ENCODE results near the gene PHKA2.
"Not testable (repeated sequence)": the region's sequence is repeated elsewhere in the genome, so short reads cannot be mapped to it uniquely, and the experiment has no call there.

PHKA2 gene, protein sequence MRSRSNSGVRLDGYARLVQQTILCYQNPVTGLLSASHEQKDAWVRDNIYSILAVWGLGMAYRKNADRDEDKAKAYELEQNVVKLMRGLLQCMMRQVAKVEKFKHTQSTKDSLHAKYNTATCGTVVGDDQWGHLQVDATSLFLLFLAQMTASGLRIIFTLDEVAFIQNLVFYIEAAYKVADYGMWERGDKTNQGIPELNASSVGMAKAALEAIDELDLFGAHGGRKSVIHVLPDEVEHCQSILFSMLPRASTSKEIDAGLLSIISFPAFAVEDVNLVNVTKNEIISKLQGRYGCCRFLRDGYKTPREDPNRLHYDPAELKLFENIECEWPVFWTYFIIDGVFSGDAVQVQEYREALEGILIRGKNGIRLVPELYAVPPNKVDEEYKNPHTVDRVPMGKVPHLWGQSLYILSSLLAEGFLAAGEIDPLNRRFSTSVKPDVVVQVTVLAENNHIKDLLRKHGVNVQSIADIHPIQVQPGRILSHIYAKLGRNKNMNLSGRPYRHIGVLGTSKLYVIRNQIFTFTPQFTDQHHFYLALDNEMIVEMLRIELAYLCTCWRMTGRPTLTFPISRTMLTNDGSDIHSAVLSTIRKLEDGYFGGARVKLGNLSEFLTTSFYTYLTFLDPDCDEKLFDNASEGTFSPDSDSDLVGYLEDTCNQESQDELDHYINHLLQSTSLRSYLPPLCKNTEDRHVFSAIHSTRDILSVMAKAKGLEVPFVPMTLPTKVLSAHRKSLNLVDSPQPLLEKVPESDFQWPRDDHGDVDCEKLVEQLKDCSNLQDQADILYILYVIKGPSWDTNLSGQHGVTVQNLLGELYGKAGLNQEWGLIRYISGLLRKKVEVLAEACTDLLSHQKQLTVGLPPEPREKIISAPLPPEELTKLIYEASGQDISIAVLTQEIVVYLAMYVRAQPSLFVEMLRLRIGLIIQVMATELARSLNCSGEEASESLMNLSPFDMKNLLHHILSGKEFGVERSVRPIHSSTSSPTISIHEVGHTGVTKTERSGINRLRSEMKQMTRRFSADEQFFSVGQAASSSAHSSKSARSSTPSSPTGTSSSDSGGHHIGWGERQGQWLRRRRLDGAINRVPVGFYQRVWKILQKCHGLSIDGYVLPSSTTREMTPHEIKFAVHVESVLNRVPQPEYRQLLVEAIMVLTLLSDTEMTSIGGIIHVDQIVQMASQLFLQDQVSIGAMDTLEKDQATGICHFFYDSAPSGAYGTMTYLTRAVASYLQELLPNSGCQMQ

DNA sequence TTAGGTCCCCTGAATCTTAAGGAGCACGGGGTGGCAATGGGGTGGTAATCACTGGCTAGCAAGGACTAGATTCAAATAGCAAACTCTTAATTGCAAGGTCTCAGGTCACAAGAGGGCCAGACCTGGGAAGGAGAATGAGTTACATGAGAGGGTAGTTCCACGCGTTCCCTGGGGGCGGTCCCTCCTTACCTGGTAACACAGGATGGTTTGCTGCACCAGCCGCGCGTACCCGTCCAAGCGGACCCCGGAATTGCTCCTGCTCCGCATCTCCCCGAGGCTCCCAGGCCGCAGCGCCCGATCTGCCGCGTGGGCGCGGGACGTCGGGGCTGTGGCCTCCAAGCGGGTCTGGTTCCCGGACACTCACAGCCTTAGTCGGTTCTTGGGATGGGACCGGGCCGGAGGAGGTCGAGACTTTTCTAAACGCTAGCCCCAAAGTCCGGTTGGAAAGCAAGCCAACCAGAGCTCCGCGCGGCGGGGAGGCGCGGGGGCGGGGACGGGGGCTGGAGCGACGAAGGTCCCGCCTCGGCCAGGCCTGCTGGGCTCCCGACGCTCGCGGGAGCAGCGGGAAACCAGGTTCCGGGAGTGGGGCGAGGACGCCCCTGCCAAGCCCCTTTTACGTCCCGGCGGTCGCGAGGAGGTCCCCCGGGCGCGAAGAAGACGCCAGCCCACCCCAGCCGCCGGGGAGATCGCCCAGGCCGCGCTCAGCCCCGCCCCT, at the start of gene PHKA2:
PHKA2 (minus strand) TSS at position 449 of the 715 bp plus-strand sequence; CDS start at position 267, 182 bp downstream.
- DNase-seq, result peak; percentile 66

DNA sequence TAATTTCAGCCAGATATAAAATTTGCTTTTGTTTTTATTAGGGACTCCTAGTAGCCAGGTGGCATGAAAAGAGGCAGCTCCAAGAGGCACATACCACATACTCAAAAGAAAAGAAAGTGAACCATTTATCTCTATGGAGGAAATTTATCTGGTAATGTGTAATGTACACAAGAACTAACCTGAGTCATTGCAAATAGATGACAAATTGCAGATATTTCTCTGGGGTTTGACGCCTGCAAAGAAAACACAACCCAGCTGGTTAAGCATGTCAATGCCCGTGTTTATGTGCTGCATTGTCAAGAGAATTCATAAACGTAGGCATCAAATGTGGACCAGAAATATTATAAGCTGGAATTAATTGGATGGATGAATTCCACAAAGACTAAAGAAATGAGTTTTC, 46.9 kb upstream of the PHKA2 start:
- no peak for DNase-seq

DNA sequence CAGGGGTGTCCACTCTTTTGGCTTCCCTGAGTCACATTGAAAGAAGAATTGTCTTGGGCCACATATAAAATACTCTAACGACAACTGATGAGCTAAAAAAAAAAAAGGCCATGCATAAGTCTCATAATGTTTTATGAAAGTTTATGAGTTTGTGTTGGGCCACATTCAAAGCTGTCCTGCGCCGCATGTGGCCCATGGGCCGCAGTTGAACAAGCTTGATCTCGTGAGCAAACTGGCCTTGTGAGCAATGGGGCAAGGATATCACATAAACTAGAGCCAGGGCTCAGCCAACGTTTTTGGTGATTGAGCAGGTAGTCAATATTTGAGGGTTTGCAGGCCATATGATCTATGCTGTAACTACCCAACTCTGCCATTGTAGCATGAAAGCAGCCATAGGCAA, 44.6 kb upstream of the PHKA2 start:
- DNase-seq, result no peak

DNA sequence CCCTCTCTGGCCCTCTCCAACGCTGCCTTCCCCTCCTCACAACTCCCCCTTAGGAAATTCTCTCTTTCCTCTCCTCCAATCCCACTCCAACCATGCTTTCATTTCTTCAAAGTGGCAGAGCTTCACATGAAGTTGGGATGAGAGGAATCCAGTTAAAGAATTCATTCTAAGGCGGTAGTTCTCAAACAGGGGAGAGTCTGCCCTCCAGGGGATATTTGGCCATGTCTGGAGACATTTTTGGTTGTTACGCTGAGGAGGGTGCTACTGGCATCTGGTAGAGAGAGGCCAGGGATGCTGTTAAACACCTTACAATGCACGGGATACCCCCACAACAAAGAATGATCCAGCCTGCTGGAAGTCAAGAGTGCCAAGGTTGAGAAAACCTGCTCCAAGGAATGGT, 40.5 kb upstream of the PHKA2 start:
- DNase-seq, result no peak

DNA sequence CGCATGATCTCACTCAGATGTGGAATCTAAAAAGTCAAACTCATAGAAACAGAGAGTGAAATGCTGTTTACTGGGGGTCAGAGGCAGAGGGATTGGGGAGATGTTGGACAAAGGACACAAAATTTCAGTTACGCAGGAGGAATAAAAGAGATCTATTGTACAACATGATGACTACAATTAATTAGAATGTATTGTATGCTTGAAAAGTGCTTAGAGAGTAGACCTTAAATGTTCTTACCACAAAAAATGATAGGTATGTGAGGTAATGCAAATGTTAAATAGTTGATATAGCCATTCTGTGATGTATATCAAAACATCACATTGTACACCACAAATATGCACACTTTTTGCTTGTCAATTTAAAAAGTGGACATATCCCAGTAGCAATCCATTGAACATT, 36.1 kb upstream of the PHKA2 start:
- DNase-seq, result peak; percentile 11

DNA sequence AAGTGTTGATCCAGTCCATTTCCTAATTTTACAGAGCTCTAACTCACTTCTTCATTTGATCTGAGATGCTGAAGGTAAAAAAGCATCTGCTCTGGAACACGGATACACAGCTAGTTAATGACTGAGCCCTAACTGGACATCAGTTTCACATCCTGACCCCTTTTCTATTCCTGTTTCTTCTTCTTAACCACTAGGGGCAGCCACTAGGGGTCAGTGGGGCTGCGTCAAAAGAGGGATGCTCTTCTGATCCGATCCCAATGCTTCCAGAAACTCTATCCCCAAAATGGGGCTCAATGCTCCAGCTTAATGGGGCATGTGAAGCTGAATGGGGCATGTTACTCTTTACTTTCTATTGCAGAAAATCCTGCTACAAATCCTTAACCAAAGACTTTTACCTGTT, 33.4 kb upstream of the PHKA2 start:
- peak; percentile 15 for DNase-seq

DNA sequence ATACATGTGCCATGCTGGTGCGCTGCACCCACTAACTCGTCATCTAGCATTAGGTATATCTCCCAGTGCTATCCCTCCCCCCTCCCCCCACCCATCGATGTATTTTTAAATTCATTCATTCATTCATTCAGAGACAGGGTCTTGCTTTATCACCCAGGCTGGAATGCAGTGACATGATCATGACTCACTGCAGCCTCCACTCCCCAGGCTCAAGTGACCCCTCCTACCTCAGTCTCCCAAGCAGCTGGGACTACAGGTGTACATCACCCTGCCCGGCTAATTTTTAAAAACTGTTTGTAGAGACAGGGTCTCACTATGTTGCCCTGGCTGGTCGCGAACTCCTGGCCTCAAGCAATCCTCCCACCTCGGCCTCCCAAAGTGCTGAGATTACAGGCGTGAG, 32.7 kb upstream of the PHKA2 start:
- DNase-seq, result peak; percentile 13

DNA sequence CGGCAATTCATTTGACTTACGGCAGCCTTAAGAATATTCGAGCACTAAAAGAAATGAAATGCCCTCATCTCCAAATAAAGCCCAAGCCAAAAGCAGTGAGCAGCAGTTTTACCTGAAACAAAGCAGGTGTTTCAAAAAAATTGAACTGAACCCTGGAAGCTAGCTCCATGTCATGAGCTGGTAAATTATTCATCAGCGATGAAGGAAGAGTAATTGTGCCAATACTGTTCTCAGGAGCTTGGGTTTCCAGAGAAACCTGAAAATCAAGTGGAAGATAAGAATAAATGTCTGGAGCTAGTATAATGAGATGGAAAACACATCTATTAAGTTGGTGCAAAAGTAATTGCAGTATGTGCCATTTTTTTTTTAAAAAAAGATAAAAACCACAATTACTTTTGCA, 24.0 kb upstream of the PHKA2 start:
- DNase-seq, result no peak

DNA sequence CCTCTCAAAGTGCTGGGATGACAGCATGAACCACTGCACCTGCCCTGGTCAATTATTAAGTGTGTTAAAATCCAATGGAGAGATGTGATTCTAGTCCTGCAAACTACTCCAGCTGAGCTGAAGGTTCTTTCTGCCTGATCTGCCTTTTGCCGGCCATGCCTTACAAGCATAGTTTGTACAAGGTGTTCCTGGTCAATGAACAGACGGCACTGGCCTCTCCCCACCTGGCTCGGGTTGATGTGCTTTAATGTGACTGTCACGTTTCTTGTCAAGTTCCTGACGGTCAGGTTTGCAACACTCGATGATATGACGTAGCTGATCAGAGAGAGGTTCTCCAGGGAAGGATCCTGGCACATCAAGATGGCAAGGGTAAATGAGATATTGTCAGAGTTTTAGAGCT, 23.1 kb upstream of the PHKA2 start:
- DNase-seq, result no peak

DNA sequence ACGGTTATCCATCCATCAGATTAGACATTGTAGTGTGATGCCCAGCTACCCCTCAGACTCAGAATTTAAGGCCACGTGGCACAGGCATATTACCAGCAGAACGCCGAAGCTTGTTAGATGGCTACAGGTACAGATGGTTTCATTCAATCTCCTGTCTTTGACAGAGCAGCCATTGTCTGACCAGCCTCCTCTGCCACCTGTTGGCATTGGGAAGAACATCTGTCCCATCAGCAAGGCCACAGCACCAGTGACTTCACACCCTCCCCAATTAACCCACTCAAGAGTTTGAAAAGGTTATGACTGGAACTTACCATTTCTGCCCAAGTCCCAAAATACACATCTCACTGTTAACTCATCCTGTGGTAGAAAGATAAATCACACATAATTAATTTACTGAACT, 22.0 kb upstream of the PHKA2 start:
- DNase-seq, result no peak

DNA sequence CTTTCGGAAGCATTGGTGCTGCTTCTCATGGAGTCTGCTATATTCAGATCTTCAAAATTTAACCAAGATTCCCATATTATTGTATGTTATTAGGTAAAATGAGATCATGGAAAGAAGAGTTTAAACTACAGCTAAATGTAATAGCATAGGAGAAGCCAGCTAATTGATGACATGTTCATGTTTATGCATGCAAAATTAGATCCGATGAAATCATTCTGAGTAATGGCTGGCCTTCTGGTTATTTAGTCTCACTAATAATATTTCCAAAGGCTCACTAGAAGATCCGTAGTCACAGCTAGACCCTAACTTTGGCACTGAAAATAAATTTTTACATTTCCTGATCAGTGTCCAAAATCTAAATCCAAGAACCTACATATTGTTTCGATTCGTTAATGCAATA, 19.8 kb upstream of the PHKA2 start:
- DNase-seq, result no peak

DNA sequence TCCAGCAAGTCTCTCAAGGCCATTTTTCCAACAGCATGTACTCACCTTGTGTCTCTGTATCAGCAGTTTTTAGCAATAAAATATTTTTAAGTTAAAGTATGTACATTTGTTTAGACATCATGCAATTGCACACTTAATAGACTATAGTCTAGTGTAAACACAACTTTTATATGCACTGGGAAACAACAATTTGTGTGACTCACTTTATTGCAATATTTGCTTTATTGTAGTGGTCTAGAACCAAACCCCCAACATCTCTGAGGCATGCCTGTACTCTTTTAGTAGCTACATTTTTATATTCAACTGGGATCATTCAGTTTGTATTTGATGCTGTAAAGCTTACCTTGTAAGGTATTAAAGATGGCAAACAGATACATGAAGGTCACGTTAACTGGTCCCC, 14.7 kb upstream of the PHKA2 start:
- DNase-seq, result no peak

DNA sequence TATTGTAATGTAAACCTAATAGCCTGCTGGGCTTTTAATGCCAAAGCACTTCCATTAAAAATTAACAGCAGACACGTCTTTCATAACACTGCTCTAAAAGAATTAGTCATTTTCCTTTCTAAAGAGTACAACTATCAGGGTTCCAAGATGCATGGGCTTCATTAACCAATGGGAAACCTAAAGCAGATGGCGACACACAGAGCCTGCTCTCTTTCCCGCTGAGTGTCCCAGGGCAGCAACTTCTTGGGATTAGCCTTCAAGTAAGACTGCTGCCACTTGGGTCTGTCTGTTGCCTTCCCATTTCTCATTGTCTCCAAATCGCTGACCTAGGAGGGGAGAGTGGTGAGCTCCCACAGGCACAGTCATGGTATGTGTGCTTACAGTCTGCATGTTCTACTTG, 14.0 kb upstream of the PHKA2 start:
- peak; percentile 31 for DNase-seq

DNA sequence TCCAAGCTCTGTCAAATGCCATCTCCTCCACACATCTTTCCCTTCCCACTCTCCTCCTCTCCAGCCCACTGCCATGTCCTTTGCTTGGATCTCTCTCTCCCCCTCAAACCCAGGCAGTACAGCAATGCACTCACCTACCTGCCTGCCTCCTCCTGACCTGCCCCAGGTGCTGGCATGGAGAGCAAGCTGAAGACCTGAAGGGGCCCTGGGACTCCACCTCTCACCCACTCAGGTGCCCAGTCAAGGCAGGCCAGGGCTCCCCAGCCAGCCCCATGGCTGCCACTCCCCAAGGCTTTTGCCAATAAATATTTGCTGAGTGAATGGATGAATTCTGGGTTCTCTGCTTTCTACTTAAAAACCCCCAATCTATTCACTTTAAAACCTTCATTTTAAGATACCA, 12.6 kb upstream of the PHKA2 start:
- no peak for DNase-seq

DNA sequence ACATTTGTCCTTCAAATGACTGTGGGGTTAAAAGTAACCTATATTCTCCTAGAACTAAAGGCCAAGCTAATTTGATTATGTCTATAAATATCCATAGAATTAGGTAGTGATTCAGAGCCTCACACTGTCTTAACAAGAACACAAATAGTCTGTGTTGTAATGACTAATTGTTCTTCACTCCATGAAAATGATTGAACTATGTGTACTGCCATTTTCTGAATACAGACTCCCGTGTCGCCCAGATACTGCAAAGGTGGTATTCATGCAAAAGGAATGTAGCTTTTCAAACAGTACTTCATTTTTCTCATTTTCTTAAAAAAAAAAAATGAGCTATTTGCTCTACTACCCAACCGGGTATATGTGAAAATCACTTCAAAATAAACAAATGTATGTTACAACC, 11.3 kb upstream of the PHKA2 start:
- DNase-seq, result peak; percentile 85

DNA sequence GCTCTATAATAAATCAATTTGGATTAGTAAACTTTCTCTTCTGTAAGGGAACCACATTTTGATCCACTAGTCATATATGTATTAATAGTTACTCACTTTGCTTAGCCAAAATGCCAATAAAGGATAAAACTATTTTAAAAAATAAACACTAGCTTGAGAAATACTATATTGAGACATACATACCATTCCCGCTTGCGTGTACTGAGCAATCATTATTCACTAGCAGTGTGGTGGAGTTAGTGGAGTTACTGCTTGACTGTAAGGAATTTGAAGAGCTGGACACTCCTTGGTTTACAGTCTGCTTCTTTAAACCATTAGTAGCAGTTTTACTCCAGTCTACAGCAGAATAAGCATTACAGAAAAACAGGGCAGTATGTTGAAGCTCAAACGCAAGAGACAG, 10.8 kb upstream of the PHKA2 start:
- peak; percentile 89 for DNase-seq

DNA sequence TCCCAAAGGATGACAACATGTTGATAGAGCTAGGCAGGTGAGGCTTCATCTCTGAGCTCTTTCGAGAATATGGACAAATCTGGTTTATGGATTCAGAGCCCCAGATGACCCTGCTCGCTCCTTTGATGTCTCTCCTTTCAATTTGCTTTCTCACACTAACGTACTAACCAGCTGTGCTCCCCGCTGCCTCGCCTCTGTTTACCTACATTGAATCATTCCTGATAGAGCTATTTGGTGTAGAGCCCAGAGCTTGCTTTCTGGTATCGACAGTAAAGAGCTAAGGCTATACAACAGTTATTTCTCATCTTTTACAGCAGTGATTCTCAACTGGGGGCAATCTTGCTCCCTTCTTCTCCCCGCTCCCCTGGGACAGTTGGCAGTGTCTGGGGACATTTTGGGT, 8.9 kb upstream of the PHKA2 start:
- DNase-seq, result no peak

DNA sequence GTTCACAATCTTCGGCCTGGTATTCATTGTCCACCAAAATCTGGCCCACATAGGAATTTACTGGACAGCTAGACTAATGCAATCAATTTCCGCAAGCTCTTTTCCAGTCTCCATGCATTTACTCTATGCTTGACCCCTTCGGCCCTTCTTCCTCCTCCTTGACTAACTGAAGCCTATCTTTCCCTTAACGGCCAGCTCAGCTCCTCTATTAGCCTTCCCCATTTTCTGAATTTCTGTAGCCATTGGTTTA, 1.2 kb upstream of the PHKA2 start:
- DNase-seq, result no peak

DNA sequence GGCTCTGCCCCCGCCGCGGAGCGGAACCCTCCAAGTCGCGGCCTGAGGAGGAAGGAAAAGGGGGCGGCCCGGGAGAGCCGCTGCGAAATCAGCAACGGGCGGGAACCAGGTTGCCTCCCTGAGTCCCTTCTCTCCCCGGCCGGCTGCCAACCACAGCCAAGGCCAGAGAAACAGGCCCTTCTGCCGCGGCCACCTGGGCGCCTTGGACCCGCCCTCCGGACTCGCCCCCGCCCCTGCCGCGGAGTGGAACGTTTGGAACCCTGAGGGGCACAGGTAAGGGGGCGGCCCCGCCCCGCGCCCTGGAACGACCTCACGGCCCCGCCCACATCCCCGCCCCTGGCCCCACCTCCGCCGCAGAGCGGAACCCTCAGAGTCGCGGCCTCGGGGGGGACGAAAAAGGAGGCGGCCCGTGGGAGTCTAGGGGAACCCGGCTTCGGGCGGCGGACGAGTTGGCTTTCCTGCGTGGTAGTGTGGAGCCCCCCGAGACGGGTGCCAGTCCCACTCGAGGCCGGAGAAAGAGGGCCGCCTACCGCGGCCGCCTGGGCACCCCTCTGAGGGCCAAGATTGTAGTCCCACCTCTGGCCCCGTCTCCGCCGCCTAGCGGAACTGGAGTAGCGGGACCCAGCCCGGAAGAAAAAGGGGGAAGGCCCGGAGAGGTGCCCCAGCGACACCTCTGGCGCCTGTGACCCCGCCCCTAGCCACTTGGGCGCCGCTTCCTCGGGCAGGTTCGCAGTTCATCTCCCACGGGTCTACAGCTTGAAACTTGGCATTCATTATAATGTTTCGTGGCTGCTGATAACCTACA, 669 bp upstream of the PHKA2 start:
- peak; percentile 78 for DNase-seq

DNA sequence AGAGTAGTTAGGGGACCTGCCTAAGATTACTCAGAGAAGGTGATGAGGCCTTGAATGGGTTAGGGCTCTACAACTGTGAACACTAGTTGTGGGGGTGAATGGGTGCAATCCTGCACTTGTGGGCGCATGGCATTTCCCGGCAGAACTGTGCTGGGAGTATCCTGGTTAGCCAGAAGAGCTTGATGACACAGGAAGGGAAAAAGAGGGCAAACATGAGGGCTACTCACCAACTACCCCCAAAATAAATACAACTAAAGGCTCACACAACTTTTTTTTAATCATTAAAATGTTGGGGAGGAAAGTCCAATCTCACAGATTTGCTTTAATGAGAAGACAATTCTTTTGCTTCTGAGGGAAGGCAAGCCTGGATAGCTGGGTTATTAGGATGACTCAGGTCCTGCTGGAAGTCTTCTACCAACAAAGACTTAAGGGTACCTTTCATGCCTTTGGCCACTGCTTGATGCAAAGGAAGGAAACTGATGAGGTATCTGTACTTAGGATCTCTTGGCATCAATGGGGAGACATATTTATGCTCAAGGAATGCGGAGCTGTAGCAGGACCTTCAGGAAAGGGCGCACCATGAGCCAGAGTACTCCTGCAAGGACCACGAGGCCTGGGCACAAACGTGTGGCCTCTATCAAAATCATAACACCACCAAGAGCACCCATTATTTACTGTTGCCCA, 2.6 kb downstream of the PHKA2 start:
- DNase-seq, result no peak

DNA sequence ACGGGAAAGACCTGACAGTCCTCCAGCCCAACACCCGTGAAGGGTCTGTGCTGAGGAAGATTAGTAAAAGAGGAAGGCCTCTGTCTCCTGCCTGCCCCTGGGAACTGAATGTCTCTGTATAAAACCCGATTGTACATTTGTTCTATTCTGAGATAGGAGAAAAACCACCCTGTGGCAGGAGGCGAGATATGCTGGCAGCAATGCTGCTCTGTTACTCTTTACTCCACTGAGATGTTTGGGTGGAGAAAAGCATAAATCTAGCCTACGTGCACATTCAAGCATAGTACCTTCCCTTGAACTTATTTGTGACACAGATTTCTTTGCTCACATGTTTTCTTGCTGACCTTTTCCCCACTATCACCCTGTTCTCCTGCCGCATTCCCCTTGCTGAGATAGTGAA, 3.7 kb downstream of the PHKA2 start:
- not testable (repeated sequence) for DNase-seq

DNA sequence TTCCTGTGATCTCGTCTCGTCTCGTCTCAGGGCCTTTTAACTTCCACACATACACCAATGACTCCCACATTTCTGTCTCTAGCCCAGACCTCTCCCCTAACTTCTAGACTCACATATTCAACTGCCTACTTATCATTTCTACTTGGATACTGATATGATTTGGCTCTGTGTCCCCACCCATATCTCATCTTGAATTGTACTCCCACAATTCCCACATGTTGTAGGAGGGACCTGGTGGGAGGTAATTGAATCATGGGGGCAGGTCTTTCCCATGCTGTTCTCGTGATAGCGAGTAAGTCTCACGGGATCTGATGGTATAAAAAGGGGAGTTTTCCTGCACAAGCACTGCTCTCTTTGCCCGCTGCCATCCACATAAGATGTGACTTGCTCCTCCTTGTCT, 8.9 kb downstream of the PHKA2 start:
- no peak for DNase-seq

All from fibroblast of skin of right biceps (primary cell).